ENCODE data around the gene ZMYND8.

ZMYND8 gene

DNA sequence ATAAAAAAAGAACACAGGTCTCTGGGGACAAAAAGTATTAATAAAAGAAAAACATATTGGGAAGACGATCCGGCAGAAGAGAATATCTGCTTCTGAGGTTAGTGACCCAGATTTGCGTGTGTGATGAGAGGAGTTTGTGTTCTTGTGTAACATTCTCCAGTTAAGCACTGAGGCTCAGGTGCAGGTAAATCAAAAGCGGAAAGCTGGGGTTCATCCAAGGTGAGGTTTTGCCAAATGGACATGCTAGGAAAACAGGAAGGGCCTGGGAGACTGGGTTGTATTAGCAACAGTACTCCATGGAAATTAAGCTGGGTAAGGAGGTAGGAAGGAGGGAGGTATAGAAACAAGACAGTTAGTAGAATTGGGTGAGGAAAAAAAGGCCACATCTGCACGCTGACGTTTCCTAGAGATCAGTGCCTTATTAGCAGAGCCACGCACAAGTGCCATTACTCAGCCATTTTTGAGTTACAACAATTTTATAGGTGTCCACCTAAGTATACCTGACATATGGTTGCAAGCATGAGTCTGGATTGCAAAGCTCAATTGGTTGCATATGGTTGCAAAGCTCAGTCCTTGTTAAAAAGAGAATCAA, 139.6 kb downstream of the ZMYND8 start:
- Histone ChIP-seq H3K4me1 (ENCODE audit: insufficient read depth, low read length) (no peaks in the 10 kb centered on the region), H3K4me2 (ENCODE audit: insufficient read depth, low read length) (no peak overlapping the region), H3K27me3 (ENCODE audit: insufficient read depth, low read length, poor library complexity) (no peaks in the 10 kb centered on the region), H3K4me3 (ENCODE audit: low read depth in 1 of 2, low read length in 2 of 2) (no peak overlapping the region), H2AFZ (ENCODE audit: low read depth, low read length) (no peak overlapping the region), H3K79me2 (ENCODE audit: insufficient read depth, low read length) (no peaks in the 10 kb centered on the region), H3K9me3 (ENCODE audit: insufficient read depth, low read length, severe bottlenecking) (no peaks in the 10 kb centered on the region), H4K20me1 (ENCODE audit: insufficient read depth, low read length) (peaks cover 15% of the 10 kb centered on the region; the same call in 1 of the 2 replicates), H3K9ac (ENCODE audit: low read depth, low read length) (no peak overlapping the region), H3K36me3 (ENCODE audit: insufficient read depth, low read length) (peaks cover 93% of the 10 kb centered on the region), H3K27ac (ENCODE audit: low read length) (no peak overlapping the region)
- DNase-seq, result no peak
- no peak for TF ChIP-seq EZH2 (IDR thresholded peaks at IDR 0.05; ENCODE audit: borderline replicate concordance, low read depth, low read length, severe bottlenecking)
- TF ChIP-seq, protein P1, sequence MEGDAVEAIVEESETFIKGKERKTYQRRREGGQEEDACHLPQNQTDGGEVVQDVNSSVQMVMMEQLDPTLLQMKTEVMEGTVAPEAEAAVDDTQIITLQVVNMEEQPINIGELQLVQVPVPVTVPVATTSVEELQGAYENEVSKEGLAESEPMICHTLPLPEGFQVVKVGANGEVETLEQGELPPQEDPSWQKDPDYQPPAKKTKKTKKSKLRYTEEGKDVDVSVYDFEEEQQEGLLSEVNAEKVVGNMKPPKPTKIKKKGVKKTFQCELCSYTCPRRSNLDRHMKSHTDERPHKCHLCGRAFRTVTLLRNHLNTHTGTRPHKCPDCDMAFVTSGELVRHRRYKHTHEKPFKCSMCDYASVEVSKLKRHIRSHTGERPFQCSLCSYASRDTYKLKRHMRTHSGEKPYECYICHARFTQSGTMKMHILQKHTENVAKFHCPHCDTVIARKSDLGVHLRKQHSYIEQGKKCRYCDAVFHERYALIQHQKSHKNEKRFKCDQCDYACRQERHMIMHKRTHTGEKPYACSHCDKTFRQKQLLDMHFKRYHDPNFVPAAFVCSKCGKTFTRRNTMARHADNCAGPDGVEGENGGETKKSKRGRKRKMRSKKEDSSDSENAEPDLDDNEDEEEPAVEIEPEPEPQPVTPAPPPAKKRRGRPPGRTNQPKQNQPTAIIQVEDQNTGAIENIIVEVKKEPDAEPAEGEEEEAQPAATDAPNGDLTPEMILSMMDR (IDR thresholded peaks at IDR 0.05; ENCODE audit: borderline replicate concordance, extremely low read depth, low read length, poor library complexity, severe bottlenecking), result no peak
- ATAC-seq (ENCODE audit: insufficient read depth, low read depth), result no peak

DNA sequence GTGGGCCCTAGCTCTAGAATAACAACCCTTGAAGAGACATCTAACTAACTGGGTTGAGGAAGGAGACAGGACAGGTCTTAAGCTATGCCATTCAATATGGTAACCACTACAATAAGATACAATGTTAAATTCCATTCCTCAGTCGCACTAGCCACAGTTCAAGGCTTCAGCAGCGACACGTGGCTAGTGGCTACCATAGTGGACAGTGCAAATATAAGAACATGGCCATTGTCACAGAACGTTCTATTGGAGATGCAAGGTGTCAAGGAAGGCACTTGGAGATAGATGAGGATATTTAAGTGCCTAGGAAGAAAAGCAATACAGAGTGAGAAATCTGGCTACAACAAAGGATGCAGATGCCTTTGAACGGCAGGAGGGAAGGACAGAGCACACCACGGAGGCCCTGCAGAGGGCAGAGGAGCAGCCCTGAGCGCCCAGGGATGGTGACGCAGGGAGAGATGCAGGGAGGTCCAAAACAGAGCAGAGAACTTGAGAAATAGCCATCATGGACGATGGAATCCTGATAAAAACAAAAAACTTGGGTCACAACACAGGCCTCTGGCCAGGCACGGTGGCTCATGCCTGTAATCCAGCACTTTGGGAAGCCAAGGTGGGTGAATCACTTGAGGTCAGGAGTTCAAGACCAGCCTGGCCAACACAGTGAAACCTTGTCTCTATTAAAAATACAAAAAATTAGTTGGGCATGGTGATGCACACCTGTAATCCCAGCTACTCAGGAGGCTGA, 140.7 kb downstream of the ZMYND8 start:
- TF ChIP-seq, protein P1 (IDR thresholded peaks at IDR 0.05; ENCODE audit: borderline replicate concordance, extremely low read depth, low read length, poor library complexity, severe bottlenecking), result no peak
- TF ChIP-seq EZH2 (IDR thresholded peaks at IDR 0.05; ENCODE audit: borderline replicate concordance, low read depth, low read length, severe bottlenecking), result no peak
- no peak overlapping the region for H3K27ac ChIP-seq (ENCODE audit: low read length)
- no peak for ATAC-seq (ENCODE audit: insufficient read depth, low read depth)
- peaks cover 15% of the 10 kb centered on the region; the same call in 1 of the 2 replicates for H4K20me1 ChIP-seq (ENCODE audit: insufficient read depth, low read length)
- no peak overlapping the region for H2AFZ ChIP-seq (ENCODE audit: low read depth, low read length)
- H3K9ac ChIP-seq (ENCODE audit: low read depth, low read length), result no peak overlapping the region
- H3K4me1 ChIP-seq (ENCODE audit: insufficient read depth, low read length), result no peaks in the 10 kb centered on the region
- H3K4me2 ChIP-seq (ENCODE audit: insufficient read depth, low read length), result no peak overlapping the region
- no peak for DNase-seq
- H3K9me3 ChIP-seq (ENCODE audit: insufficient read depth, low read length, severe bottlenecking), result no peaks in the 10 kb centered on the region
- H3K4me3 ChIP-seq (ENCODE audit: low read depth in 1 of 2, low read length in 2 of 2), result no peak overlapping the region
- no peaks in the 10 kb centered on the region for H3K27me3 ChIP-seq (ENCODE audit: insufficient read depth, low read length, poor library complexity)
- H3K36me3 ChIP-seq (ENCODE audit: insufficient read depth, low read length), result peaks cover 93% of the 10 kb centered on the region
- H3K79me2 ChIP-seq (ENCODE audit: insufficient read depth, low read length), result no peaks in the 10 kb centered on the region

DNA sequence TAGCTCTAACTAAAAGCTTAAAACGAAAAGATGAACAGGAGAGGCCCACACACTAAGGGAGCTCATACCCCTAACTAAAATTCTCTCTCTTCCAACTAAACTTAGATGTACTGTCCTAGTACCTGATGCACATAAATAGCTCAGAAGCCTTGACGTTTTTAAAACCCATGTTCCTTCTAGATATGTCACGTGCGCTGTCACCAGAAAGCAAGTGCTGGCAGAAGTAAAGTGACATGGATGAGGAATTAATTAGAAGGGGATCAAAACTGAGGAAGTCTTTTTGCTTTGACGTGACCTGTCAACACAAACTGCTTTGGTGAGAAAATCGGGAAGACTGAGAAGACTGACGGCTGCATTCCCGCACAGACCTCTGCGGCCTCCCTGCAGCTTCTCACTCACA, 142.5 kb downstream of the ZMYND8 start:
- Histone ChIP-seq H3K27ac (ENCODE audit: low read length) (no peak overlapping the region), H3K36me3 (ENCODE audit: insufficient read depth, low read length) (peaks cover 95% of the 10 kb centered on the region), H4K20me1 (ENCODE audit: insufficient read depth, low read length) (peaks cover 16% of the 10 kb centered on the region; the same call in 1 of the 2 replicates), H3K9me3 (ENCODE audit: insufficient read depth, low read length, severe bottlenecking) (no peaks in the 10 kb centered on the region), H3K4me2 (ENCODE audit: insufficient read depth, low read length) (no peak overlapping the region), H3K27me3 (ENCODE audit: insufficient read depth, low read length, poor library complexity) (no peaks in the 10 kb centered on the region), H2AFZ (ENCODE audit: low read depth, low read length) (no peak overlapping the region), H3K79me2 (ENCODE audit: insufficient read depth, low read length) (no peaks in the 10 kb centered on the region), H3K4me3 (ENCODE audit: low read depth in 1 of 2, low read length in 2 of 2) (no peak overlapping the region), H3K4me1 (ENCODE audit: insufficient read depth, low read length) (no peaks in the 10 kb centered on the region), H3K9ac (ENCODE audit: low read depth, low read length) (no peak overlapping the region)
- TF ChIP-seq EZH2 (IDR thresholded peaks at IDR 0.05; ENCODE audit: borderline replicate concordance, low read depth, low read length, severe bottlenecking), result no peak
- TF ChIP-seq, protein P1 (IDR thresholded peaks at IDR 0.05; ENCODE audit: borderline replicate concordance, extremely low read depth, low read length, poor library complexity, severe bottlenecking), result no peak
- no peak for ATAC-seq (ENCODE audit: insufficient read depth, low read depth)
- no peak for DNase-seq

All from DND-41 (cell line).